Measurements from ENCODE around the gene NDUFA8.

Gene NDUFA8

GRCh38 chr9:122159026-122159924 is at the start of gene NDUFA8, which contains the start of gene MORN5:
Gene NDUFA8, minus strand, starts transcription at chr9:122159779. Its CDS starts 102 bp downstream, at chr9:122159677.
Gene MORN5, plus strand, starts transcription at chr9:122159908. Its CDS starts 65 bp downstream, at chr9:122159973.
- DNase-seq = peak; percentile 97

GRCh38 chr9:122207096-122207495 is 47.5 kb upstream of the NDUFA8 start:
- no peak for DNase-seq

DNA sequence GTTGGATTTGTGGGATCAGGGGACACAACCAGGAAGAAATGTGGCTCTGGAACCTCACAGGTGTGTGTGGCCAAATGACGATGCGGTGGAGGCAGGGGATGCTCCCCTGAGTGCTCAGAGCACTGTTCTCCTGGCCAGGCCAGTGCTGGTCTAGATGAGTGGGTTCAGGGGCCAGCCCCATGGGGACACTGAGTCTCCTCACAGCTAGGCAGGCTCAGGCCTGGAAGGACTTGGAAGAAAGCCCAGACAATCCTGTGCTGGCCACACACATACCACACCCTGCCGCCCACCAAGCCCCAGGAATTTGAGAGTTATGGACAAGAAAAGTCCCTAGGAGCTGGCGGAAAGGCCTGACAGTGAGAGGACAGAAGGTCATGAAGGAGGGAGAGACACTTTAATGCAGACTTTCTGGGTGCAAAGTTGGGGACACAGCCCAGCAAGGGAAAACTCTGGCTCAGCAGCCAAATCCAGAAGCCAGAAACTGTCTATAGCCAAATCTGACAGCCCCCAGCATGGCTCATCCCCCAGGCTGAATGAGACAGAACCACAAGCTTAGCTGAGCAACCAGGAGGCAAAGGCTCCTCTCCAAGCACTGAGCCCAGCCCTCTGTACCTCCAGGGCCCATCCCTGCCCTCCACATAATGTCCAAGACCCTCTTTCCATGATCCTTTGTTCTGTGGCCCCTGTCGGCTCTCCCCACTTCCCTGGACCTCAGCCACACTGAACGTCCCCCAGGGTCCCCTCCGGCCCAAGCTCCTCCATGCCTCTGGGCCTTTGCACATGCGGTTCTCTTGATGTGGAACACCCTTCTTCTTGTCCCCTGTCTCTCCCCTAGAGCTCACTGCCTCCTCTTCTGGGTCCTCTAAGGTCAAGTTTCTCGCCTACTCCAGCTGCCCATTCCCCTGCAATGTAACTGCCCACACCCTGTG is 46.8 kb upstream of the NDUFA8 start:
- no peak for DNase-seq

DNA sequence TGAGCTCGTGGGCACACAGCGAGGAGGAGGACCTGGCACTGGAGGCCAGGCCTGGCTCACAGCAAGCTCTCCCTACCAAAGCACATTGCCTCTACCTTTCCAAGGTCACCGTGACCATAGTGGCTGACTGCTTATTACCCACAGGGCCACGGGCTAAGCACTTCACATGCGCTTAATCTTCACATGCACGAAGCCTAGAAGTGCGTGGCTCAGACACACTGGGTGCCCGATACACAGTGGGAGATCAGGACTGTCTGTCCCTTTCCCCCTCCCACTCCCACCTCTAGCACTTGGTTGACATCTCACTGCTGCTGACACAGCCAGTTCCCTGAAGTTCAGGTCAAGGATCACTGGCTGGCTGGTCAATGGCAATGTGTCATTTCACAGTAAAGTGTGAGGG is 45.6 kb upstream of the NDUFA8 start:
- DNase-seq = no peak

GRCh38 chr9:122204491-122204890 is 44.9 kb upstream of the NDUFA8 start:
- no peak for DNase-seq

GRCh38 chr9:122204055-122204454 is 44.5 kb upstream of the NDUFA8 start:
- no peak for DNase-seq

DNA sequence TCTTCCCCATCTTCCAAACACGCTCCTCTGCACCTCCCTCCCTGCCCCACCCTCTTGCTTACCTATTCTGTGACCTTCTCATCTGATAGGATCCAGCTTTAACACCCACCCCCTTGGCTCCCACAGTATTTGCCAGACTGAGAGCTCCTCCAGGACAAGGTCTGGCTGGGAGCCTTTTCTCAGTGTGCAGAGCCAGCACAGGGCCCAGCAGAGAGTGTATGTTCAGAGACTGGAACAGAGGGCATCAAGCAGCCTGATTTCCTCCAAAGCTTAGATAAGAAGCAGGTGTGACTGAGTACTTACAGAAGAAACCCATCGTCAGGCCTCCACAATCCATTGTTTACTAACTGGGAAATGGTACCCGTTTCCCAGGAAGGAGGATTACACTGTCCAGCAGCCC is 42.5 kb upstream of the NDUFA8 start:
- no peak for DNase-seq

DNA sequence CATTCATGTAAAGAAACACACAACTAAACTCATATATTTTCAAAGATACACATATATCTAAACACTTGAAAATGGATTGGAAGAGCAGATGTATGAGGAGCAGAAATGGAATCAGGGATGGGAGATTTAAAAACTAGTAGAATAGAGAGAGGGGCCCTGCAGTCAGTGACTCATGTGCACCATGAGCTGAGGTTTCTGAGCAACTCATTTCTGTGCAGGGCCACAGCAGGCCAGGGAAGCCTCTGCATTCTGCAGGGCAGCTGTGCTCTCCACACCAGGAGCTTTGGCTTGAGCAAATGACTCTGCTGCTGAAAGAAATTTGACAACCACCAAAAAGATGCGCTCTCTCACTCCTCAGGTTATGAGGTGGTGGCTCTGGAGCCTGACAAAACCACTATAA is 42.1 kb upstream of the NDUFA8 start:
- no peak for DNase-seq

GRCh38 chr9:122200960-122201595 is 41.5 kb upstream of the NDUFA8 start:
- no peak for DNase-seq

DNA sequence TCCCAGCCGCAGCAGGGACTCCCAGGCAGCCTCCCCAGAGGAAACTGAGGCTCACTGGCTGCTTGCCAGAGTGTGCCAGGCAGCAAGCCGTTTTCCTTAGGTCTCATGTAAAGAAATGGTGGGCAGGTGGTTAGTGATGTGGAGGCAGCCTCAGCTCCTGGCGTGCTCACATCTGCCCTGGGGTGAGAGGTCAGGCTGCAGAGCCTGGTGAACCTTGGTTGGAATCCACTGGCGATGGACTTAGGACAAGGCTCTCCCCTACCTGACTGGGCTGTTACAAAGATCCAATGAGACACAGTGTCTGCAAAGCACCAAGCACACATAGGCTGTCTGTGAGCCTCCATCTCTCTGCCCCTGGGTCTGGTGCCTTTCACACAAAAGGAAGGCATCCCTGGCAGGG is 38.3 kb upstream of the NDUFA8 start:
- no peak for DNase-seq

- no peak for DNase-seq
Observed at GRCh38 chr9:122197426-122197825, 37.8 kb upstream of the NDUFA8 start.

GRCh38 chr9:122195875-122196274 is 36.3 kb upstream of the NDUFA8 start:
- DNase-seq = no peak

GRCh38 chr9:122193651-122194050 is 34.1 kb upstream of the NDUFA8 start:
- no peak for DNase-seq

DNA sequence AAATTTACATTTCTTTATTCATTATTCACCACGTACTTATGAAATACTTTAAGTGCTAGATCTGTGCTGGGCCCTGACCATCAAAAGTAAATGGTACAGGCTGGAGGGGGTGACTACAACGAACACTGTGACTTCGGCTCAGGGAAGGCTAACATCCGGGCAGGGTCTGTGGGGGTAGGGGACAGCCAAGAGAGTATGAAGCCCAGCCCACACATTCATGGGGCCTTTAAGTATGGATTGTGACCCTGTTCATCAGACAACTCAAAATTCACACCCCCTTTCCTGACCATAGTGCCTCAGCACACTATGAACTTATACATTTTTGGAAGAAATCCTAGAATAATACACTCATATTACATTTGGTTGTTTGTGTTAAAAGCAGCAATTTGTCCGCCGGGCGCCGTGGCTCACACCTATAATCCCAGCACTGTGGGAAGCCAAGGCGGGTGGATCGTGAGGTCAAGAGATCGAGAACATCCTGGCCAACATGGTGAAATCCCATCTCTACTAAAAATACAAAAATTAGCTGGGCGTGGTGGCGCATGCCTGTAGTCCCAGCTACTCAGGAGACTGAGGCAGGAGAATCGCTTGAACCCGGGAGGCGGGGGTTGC is 33.4 kb upstream of the NDUFA8 start:
- DNase-seq = no peak

DNA sequence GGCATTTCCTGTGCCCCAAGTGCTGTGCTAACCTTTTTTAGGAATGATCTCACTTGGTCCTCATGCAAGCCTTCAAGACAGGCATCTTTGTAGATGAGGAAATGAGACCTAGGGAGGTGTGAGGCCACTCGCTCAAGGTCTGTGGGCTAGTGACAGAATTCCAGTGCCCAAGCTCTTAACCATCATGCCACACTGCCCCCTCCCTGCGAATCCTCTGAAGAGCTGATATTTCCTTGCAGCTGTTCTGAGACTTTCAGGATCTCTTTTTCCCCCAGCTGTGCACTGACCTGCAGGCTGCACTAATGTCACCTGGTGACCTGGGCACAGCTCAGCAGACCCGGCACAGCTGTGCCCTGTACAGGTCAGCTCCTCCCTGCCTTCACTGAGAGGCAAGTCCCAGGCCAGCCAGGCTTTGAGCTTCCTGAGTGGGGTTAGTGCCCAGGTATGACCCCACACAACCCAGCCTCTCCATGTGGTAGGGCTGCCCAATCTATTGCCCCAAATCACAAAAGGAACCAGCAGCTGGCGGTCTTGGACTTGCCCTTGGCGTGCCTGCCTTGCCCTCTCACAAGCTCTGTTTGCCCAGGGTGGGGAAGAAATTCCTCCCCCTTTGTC is 32.8 kb upstream of the NDUFA8 start:
- DNase-seq = no peak

GRCh38 chr9:122191584-122191983 is 32.0 kb upstream of the NDUFA8 start:
- no peak for DNase-seq

GRCh38 chr9:122190597-122191381 is 31.2 kb upstream of the NDUFA8 start:
- peak; percentile 43 for DNase-seq

GRCh38 chr9:122188369-122188768 is 28.8 kb upstream of the NDUFA8 start:
- DNase-seq = no peak

DNA sequence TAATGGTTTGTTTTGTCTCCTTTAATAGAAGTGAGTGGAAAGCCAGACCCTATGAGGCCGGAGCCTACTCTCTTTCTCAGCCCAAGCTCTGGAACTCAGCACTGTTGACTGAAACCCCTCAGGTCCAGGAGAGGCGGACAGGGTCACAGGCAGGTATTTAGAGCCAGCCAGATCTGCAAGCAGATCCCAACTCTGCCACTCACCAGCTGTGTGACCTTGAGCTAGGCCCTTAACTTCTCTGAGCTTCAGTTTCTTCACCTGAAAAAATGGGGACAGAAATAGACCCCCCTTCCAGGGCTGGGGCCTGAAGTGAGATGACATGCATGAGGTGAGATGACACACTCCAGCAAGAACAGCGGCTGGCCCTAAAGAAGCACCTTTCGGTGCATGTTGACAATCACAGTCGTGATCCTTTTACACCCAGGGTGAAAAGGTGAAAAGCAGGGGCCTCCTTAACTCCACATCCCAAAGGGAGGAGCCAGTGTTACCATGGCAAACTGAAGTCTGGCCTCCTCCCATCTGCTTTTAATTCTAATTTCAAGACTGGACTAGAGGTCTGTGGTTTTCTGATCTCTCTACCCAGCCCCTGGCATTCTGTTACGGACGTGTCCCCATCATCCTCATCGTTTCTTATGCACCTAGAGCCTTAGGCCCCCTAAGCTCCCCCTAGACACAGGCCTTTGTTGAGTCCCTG is 27.3 kb upstream of the NDUFA8 start:
- no peak for DNase-seq

DNA sequence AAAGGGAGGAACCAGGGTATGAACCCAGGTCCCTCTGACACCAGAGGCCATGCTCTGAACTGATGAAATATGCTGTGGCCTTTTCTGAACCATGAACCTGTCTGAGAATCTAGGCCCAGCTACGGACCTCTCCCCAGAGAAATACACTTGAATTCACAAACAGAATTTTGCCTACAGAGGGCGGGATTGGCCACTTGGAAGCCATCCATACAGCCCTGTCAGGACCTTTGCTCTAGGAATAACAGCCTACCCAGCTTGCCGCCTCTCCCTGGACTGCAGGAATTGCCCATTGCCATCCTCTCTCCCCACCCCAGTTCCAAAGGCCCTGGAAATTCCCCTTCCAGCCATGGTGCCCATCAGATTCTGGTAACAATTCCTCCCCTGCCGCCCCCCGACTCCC is 26.7 kb upstream of the NDUFA8 start:
- DNase-seq = no peak

- no peak for DNase-seq
Observed at GRCh38 chr9:122184551-122184950, 25.0 kb upstream of the NDUFA8 start.
